GM18505 (cell line): ENCODE results near the gene GALNTL6.

Source experiments
- ATAC-seq: cut with Tn5 transposase; IDR thresholded peaks from one replicate; pipeline ENCODE4 v1.9.1; 2021; ENCODE audit not compliant: unreplicated experiment
- POLR2A ChIP-seq: IDR thresholded peaks from 4 replicates; pipeline ENCODE4 v1.6.1; 2011; ENCODE audit warnings: borderline replicate concordance; ENCODE audit not compliant: insufficient read depth, insufficient read length; ENCODE audit errors: extremely low read depth

The GALNTL6 gene

DNA sequence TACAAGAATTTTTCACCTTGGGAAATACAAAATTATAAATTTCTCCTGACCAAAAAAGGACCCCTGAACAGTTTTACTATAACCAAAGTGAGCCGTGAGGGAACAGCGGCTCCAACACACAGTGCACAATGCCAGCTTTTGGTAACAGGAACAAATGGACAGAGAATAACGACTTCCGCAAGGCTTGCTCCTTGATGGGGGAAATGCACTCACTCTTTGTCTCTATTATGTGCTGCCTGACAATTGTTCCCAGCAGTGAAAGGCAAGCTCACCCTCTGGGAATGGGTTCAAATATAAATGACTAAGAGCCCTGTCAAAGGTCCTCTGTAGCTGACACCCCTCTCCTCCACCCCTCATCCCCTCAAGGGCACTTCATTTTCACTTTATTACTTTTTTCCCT, 1029.6 kb downstream of the GALNTL6 start:
- no peak for TF ChIP-seq POLR2A
- no peak for ATAC-seq

GRCh38 chr4:172843192-172843591, 1030.0 kb downstream of the GALNTL6 start:
- no peak for ATAC-seq
- no peak for TF ChIP-seq POLR2A

GRCh38 chr4:172844556-172844955, 1031.4 kb downstream of the GALNTL6 start:
- ATAC-seq = no peak

DNA sequence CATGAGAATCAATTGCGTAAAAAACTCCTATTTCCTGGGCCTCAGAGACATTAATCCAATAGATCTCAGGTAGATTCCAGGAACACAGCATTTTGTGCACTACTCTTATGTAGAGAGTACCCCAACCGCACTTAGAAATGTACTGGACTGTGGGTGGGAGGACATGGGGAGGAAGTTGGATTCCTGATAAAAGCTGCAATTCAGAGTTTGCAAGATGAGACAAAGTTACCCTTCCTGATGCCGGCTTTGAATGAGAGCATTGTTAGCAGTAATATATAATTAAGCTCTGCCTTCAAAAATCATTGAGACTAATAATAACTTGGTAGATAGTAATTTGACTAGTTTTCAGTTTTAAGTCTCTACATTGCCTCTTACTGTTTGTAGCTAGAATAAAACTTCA, 1032.1 kb downstream of the GALNTL6 start:
- no peak for ATAC-seq
- TF ChIP-seq POLR2A = no peak

More at GRCh38 chr4:172844556-172844955, 1031.4 kb downstream of the GALNTL6 start:
- TF ChIP-seq POLR2A = no peak

- no peak for ATAC-seq
- no peak for TF ChIP-seq POLR2A
These were observed 1037.6 kb downstream of the GALNTL6 start for GRCh38 chr4:172850838-172851237.

DNA sequence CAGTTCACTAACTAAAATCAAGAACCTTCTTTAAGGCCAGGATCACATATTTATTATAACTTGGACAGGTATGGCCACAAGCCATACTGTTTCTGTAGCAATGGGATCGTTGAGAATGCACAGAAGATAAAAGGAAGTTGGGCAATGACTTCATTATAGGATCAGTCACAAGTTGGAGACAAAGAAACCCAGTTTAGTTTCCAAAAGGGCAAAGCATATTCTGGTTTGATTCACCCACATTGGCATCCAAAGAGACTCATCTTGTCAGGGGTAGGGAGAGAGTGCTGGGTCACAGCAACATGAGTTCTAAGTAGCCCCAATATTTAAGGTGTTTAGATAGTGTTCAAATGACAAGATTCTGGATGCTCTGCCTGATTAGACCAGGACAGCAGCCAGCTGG, 1038.3 kb downstream of the GALNTL6 start:
- TF ChIP-seq POLR2A = no peak
- no peak for ATAC-seq

DNA sequence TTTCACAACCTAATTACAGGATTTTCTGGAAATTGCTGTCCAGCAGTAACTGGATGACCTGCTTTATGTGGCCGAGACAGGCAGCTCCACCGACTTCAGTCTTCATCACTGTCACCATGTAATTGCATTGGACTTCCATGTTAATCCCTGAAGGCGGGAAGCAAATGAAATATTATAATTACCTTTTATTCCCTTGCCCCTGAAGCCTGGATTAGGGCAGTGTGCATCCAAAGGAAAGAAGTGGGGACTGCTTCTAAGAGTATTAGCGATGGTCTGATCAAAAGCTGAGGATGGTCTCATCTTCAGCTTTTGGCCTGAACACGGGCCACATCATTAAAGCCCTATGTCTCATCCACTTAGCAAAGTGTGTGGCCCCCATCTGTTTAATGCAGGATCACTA, 1043.8 kb downstream of the GALNTL6 start:
- ATAC-seq = no peak
- no peak for TF ChIP-seq POLR2A

- ATAC-seq = no peak
- TF ChIP-seq POLR2A = no peak
These were observed 1045.6 kb downstream of the GALNTL6 start for GRCh38 chr4:172858731-172859230.

DNA sequence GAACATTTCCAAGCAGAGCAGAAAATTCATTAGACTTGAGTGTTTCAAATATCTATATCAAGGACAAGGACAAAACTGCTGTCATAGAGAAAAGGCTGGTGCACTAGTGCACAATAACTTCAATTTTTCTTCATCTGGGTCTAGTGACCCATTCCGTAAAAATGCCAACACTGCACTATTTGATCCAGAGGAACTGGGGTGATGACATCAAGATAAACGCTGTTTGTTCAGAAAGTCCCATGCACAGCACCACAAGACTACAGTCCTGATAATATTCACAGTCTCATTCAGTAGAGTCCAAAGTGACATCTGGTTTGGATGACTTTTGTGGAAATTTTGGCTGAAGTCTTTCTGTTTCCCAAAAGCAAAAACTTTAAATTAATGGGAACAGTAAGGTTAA, 1051.9 kb downstream of the GALNTL6 start:
- TF ChIP-seq POLR2A = no peak

DNA sequence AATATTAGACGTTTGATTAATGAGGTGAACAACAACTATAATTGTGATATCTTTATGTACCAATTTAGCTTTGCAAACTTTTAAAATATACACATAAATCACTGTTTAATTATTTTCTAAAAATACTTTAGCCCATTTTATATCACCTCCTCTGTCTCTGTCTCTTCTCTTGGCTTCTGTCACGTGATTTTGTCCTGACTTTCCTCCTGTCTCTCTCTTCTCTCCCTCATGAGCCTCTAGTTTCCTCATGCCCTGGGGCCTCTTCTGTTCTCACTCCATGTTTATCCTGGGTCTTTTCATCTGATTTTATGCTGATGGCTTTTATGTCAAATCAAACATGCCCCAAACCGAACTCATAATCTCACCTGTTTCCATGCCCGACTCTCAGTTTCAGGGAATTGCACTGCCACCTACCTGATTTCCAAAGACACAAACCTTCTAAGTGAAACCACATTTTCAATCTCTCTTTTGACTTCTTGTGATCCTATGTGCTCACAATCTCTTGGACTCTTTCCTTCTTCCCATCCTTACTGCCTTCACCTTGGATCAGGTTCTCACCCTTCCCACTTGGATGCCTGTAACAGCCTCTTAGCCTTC, 1052.4 kb downstream of the GALNTL6 start:
- no peak for ATAC-seq
- no peak for TF ChIP-seq POLR2A

More for the DNA sequence above, 1051.9 kb downstream of the GALNTL6 start:
- no peak for ATAC-seq

GRCh38 chr4:172866421-172866820, 1053.2 kb downstream of the GALNTL6 start:
- no peak for ATAC-seq
- no peak for TF ChIP-seq POLR2A

DNA sequence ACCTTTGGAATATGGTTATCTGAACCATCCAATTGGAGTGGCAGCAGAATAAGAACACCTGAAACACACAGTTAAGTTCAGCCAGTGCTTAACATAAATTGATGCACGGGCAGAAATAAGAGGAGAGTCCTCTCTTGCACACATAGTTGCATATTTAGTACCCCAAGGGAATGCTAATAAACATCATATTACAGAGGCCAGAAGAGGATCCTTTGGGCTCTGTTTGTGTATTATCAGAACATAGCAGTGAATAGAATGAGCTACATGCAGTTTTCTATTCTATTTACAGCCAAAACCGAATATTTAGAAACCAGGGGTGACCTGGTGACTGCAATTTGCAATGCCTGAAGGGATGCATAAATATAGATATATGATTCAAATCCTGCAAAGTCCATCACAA, 1054.6 kb downstream of the GALNTL6 start:
- no peak for ATAC-seq
- TF ChIP-seq POLR2A = no peak

DNA sequence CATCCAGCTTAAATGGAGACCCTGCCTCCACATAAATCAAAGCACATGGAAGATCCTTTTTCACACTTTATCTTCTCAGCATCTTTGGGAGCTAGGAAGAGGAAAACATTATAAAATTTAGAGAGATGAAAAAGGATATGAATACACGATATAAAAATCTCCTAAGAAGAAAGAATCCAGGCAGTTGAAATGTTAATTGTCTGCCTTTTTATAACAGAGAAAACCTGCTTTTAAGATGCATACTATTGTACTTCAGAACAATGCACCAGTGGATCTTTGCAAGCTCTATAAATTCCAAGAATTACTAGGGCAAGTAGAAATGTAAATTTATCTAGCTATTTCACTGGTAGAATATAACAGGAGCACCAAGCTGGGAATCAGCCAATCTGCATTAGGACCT, 1055.1 kb downstream of the GALNTL6 start:
- no peak for ATAC-seq
- TF ChIP-seq POLR2A = no peak

GRCh38 chr4:172869621-172870268, 1056.5 kb downstream of the GALNTL6 start:
- TF ChIP-seq POLR2A = no peak
- no peak for ATAC-seq
